ENCODE measurements around the gene TTYH3.

DNA sequence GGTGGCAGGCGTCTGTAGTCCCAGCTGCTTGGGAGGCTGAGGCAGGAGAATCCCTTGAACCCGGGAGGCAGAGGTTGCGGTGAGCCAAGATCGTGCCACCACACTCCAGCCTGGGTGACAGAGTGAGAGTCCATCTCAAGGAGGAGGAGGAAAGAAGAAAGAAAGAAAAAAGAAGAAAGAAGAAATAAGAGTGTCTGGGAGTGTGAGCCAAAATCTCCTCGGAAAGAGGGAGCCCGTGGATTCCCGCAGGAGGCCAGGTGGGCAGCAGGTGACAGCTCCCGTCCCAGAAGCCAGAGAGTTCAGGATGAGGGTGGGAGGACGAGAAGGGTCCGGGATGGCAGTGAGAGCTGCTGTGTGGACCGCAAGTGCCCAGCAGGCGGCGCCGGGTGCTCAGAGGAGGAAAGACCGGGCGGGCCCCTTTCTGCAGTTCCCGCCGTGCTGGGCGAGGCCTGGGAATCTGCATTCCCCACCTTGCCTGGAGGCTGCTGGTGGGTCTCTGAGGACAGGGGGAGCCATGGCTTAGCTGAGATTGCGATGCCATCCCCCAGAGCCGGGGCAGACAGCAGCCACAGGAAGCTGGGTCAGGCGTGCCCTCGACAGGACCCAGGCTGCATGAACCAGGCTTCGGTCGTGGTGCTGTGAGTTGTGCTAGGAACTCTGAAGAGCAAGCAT is 39.1 kb downstream of the TTYH3 start:
- TF ChIP-seq, protein P1, sequence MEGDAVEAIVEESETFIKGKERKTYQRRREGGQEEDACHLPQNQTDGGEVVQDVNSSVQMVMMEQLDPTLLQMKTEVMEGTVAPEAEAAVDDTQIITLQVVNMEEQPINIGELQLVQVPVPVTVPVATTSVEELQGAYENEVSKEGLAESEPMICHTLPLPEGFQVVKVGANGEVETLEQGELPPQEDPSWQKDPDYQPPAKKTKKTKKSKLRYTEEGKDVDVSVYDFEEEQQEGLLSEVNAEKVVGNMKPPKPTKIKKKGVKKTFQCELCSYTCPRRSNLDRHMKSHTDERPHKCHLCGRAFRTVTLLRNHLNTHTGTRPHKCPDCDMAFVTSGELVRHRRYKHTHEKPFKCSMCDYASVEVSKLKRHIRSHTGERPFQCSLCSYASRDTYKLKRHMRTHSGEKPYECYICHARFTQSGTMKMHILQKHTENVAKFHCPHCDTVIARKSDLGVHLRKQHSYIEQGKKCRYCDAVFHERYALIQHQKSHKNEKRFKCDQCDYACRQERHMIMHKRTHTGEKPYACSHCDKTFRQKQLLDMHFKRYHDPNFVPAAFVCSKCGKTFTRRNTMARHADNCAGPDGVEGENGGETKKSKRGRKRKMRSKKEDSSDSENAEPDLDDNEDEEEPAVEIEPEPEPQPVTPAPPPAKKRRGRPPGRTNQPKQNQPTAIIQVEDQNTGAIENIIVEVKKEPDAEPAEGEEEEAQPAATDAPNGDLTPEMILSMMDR (IDR thresholded peaks at IDR 0.05) = peak; percentile 61 to 74 (median 65)
- TF ChIP-seq EP300 (IDR thresholded peaks at IDR 0.05) = no peak

Measured in ovary (tissue), 3 donors.